Liver (tissue), 9 donors: ENCODE results near the gene PYM1. TPM values are rescaled to one million over a fixed set of nuclear protein-coding genes. Genes with fewer than 3 reads are reported as not detected.

Source experiments
- DNase-seq: peaks from one replicate; pipeline ENCODE4 v3.0.0-alpha.2; 2017; ENCODE audit warnings: low spot score
- H3K27ac ChIP-seq, 2 donors: one replicate each; pipeline ENCODE4 v1.7.0; 2013; ENCODE audit warnings: inconsistent platforms in 2 of 2, low read length in 2 of 2, control low read depth in 1 of 2, low read depth in 1 of 2, mild to moderate bottlenecking in 1 of 2
- H3K27me3 ChIP-seq, 4 donors: one replicate each; pipeline versions ENCODE4 v1.6.1 to v1.7.0; 2013; ENCODE audit warnings: low read length in 3 of 4, inconsistent platforms in 1 of 4, mild to moderate bottlenecking in 1 of 4, moderate library complexity in 1 of 4; ENCODE audit not compliant: control insufficient read depth in 4 of 4, insufficient read depth in 4 of 4
- H3K36me3 ChIP-seq, 4 donors: one replicate each; pipeline versions ENCODE4 v1.6.1 to v1.7.0; 2013; ENCODE audit warnings: low read length in 3 of 4, mild to moderate bottlenecking in 3 of 4, low read depth in 1 of 4, moderate library complexity in 1 of 4; ENCODE audit not compliant: control insufficient read depth in 4 of 4, insufficient read depth in 3 of 4
- H3K4me1 ChIP-seq, 4 donors: one replicate each; pipeline versions ENCODE4 v1.6.1 to v1.7.0; 2013; ENCODE audit warnings: low read length in 3 of 4, mild to moderate bottlenecking in 3 of 4, moderate library complexity in 1 of 4; ENCODE audit not compliant: control insufficient read depth in 4 of 4, insufficient read depth in 4 of 4
- H3K4me3 ChIP-seq, 3 donors: one replicate each; pipeline versions ENCODE4 v1.6.1 to v1.7.0; 2013; ENCODE audit warnings: low read length in 3 of 3, control low read depth in 1 of 3, low read depth in 1 of 3, mild to moderate bottlenecking in 1 of 3
- H3K9ac ChIP-seq, 2 donors: one replicate each; pipeline ENCODE4 v1.7.0; 2013; ENCODE audit warnings: low read length in 2 of 2, mild to moderate bottlenecking in 2 of 2, moderate library complexity in 2 of 2, control low read depth in 1 of 2, low read depth in 1 of 2
- H3K9me3 ChIP-seq, 4 donors: one replicate each; pipeline versions ENCODE4 v1.6.1 to v1.7.0; 2013; ENCODE audit warnings: low read length in 3 of 4; ENCODE audit not compliant: control insufficient read depth in 4 of 4
- ATF3 ChIP-seq: IDR thresholded peaks from 2 replicates; pipeline ENCODE4 v1.6.1; 2016; ENCODE audit warnings: antibody characterized with exemption
- CTCF ChIP-seq: fragments of 150-350 bp; IDR thresholded peaks from 2 replicates; pipeline ENCODE4 v1.5.1; 2017; ENCODE audit warnings: improper control_type of control experiment, low read depth, low read length; ENCODE audit not compliant: missing input control
- EGR1 ChIP-seq, 2 donors: IDR thresholded peaks; 2 replicates each; pipeline ENCODE4 v1.6.1; 2016 to 2018; ENCODE audit warnings: antibody characterized with exemption in 2 of 2, low read depth in 2 of 2
- FOXA1 ChIP-seq: IDR thresholded peaks from 2 replicates; pipeline ENCODE4 v1.6.1; 2016; ENCODE audit warnings: antibody characterized with exemption
- FOXA2 ChIP-seq: IDR thresholded peaks from 2 replicates; pipeline ENCODE4 v1.6.1; 2016; ENCODE audit warnings: antibody characterized with exemption
- GABPA ChIP-seq, 2 donors: IDR thresholded peaks in 1 of 2; conservative IDR thresholded peaks in 1 of 2; 2 replicates each; pipeline ENCODE4 v1.6.1; 2016; ENCODE audit warnings: antibody characterized with exemption in 2 of 2, mild to moderate bottlenecking in 1 of 2, moderate library complexity in 1 of 2
- HNF4A ChIP-seq, 2 donors: conservative IDR thresholded peaks; 2 replicates each; pipeline ENCODE4 v1.6.1; 2016; ENCODE audit warnings: antibody characterized with exemption in 2 of 2, mild to moderate bottlenecking in 2 of 2
- HNF4G ChIP-seq: IDR thresholded peaks from 2 replicates; pipeline ENCODE4 v1.6.1; 2016; ENCODE audit warnings: antibody characterized with exemption
- JUND ChIP-seq, 2 donors: IDR thresholded peaks; 2 replicates each; pipeline ENCODE4 v1.6.1; 2016; ENCODE audit warnings: antibody characterized with exemption in 2 of 2
- MAX ChIP-seq: IDR thresholded peaks from 2 replicates; pipeline ENCODE4 v1.6.1; 2016; ENCODE audit warnings: antibody characterized with exemption
- NR2F2 ChIP-seq: IDR thresholded peaks from 2 replicates; pipeline ENCODE4 v1.6.1; 2016; ENCODE audit warnings: antibody characterized with exemption
- RAD21 ChIP-seq, 2 donors: IDR thresholded peaks; 2 replicates each; pipeline ENCODE4 v1.6.1; 2016; ENCODE audit warnings: antibody characterized with exemption in 2 of 2, mild to moderate bottlenecking in 2 of 2
- REST ChIP-seq: IDR thresholded peaks from 2 replicates; pipeline ENCODE4 v1.6.1; 2016; ENCODE audit warnings: antibody characterized with exemption, mild to moderate bottlenecking
- SP1 ChIP-seq: IDR thresholded peaks from 2 replicates; pipeline ENCODE4 v1.6.1; 2018; ENCODE audit warnings: antibody characterized with exemption, mild to moderate bottlenecking
- TAF1 ChIP-seq: conservative IDR thresholded peaks from 2 replicates; pipeline ENCODE4 v1.6.1; 2016; ENCODE audit warnings: antibody characterized with exemption, mild to moderate bottlenecking
- YY1 ChIP-seq: IDR thresholded peaks from 2 replicates; pipeline ENCODE4 v1.6.1; 2016; ENCODE audit warnings: antibody characterized with exemption, mild to moderate bottlenecking
- WGBS: extraction: QIAGEN DNeasy Blood & Tissue Kit; methylation state at CpG from one replicate; pipeline ENCODE4 v1.1.7; 2013; 5-methylcytosine and 5-hydroxymethylcytosine counted together
- polyA plus RNA-seq, 2 donors: library from polyadenylated mRNA; stranded (reverse) in 1 of 2; unstranded in 1 of 2; fragments of 200-250 nt in 1 of 2; fragments of >200 nt in 1 of 2; fragmentation: Nextera tagmentation in 1 of 2; extraction: Ambion mirVana in 1 of 2; gene quantifications; one replicate each; pipeline versions ENCODE4 v1.2.1 to v1.2.3, GENCODE V29; 2013 to 2015
- total RNA-seq, 2 donors: library from RNA; depleted of rRNA; stranded (reverse); fragments of >200 nt; gene quantifications; one replicate each; pipeline ENCODE4 v1.2.3, GENCODE V29; 2014
- donor health status: healthy.
- donor health status: healthy.
- donor health status: healthy.
- donor health status: healthy.
- donor health status: healthy.

PYM1 gene
- total and polyA plus RNA-seq, 4 donors, result 16.7 to 29.4 (median 21.3) TPM

- WGBS, result 95% methylated on average over 8 of the region's 8 CpGs
- H3K9ac ChIP-seq, result no peak overlapping the region
- no peak for DNase-seq
- H3K4me3 ChIP-seq, result no peak overlapping the region
- H3K9me3 ChIP-seq, result no peaks in the 10 kb centered on the region
- H3K4me1 ChIP-seq, result no peaks in the 10 kb centered on the region
- H3K27me3 ChIP-seq, result no peaks in the 10 kb centered on the region
- no peaks in the 10 kb centered on the region for H3K36me3 ChIP-seq
- no peak for TF ChIP-seq YY1
- no peak for TF ChIP-seq CTCF
- no peak for TF ChIP-seq GABPA (IDR thresholded peaks at IDR 0.05 in 1 of 2, conservative IDR thresholded peaks at IDR 0.05 in 1 of 2)
- no peak for TF ChIP-seq HNF4G
- H3K27ac ChIP-seq, result no peak overlapping the region
These were observed 66.3 kb downstream of the PYM1 start for GRCh38 chr12:55861396-55861795.

- whole genome bisulfite sequencing, result 47% methylated on average over 1 of the region's 1 CpG
- Histone ChIP-seq H3K27me3 (no peaks in the 10 kb centered on the region), H3K27ac (no peak overlapping the region), H3K9ac (no peak overlapping the region), H3K36me3 (no peaks in the 10 kb centered on the region), H3K4me3 (no peak overlapping the region), H3K9me3 (no peaks in the 10 kb centered on the region), H3K4me1 (no peaks in the 10 kb centered on the region)
- DNase-seq, result no peak
- no peak for TF ChIP-seq YY1
- no peak for TF ChIP-seq JUND (IDR thresholded peaks at IDR 0.05)
- no peak for TF ChIP-seq ATF3
- no peak for TF ChIP-seq TAF1
- no peak for TF ChIP-seq FOXA1
- TF ChIP-seq HNF4A (conservative IDR thresholded peaks at IDR 0.05), result no peak
- TF ChIP-seq MAX, result no peak
- no peak for TF ChIP-seq GABPA (IDR thresholded peaks at IDR 0.05 in 1 of 2, conservative IDR thresholded peaks at IDR 0.05 in 1 of 2)
- no peak for TF ChIP-seq NR2F2
- no peak for TF ChIP-seq REST
- no peak for TF ChIP-seq RAD21 (IDR thresholded peaks at IDR 0.05)
- TF ChIP-seq EGR1 (IDR thresholded peaks at IDR 0.05; ENCODE audit: low read depth in 2 of 2), result no peak
- TF ChIP-seq SP1, result no peak
- no peak for TF ChIP-seq HNF4G
- TF ChIP-seq FOXA2, result no peak
These were observed 75.0 kb downstream of the PYM1 start for GRCh38 chr12:55852740-55853139.

Other genes with a start within 250 kb of the PYM1 start
- gene ITGA7, start 220.0 kb downstream of the PYM1 start, total RNA-seq, result 1 to 10 TPM in 1 of 2 donors, under 1 TPM in 1; 0.98 to 3.8 TPM
- gene ITGA7, start 220.0 kb downstream of the PYM1 start, polyA plus RNA-seq, result 1 to 10 TPM; 2.8 to 4.9 TPM
- gene BLOC1S1, start 211.8 kb downstream of the PYM1 start, total RNA-seq, result 10 to 100 TPM; 43.7 to 79.6 TPM
- gene BLOC1S1, start 211.8 kb downstream of the PYM1 start, polyA plus RNA-seq, result 100 to 1,000 TPM; 150 TPM
- 10 to 100 TPM in 1 of 2 donors, 1 to 10 TPM in 1; 9.2 to 21.8 TPM for gene RDH5, start 207.5 kb downstream of the PYM1 start, total RNA-seq
- gene RDH5, start 207.5 kb downstream of the PYM1 start, polyA plus RNA-seq, result 10 to 100 TPM; 36.6 to 61.7 TPM
- 100 to 1,000 TPM; 185 to 373 TPM for gene CD63, start 198.9 kb downstream of the PYM1 start, total RNA-seq
- gene CD63, start 198.9 kb downstream of the PYM1 start, polyA plus RNA-seq, result 100 to 1,000 TPM; 328 to 348 TPM
- 1 to 10 TPM in 1 of 2 donors, under 1 TPM in 1; 0.84 to 5.0 TPM for gene GDF11, start 184.8 kb downstream of the PYM1 start, total RNA-seq
- under 1 TPM; 0.40 to 0.55 TPM for gene GDF11, start 184.8 kb downstream of the PYM1 start, polyA plus RNA-seq
- 10 to 100 TPM; 19.1 to 29.5 TPM for gene SARNP, start 110.2 kb downstream of the PYM1 start, total RNA-seq
- gene SARNP, start 110.2 kb downstream of the PYM1 start, polyA plus RNA-seq, result 10 to 100 TPM; 21.7 to 34.2 TPM
- gene ORMDL2, start 109.9 kb downstream of the PYM1 start, total RNA-seq, result 10 to 100 TPM; 12.8 to 13.1 TPM
- 10 to 100 TPM; 35.7 to 54.2 TPM for gene ORMDL2, start 109.9 kb downstream of the PYM1 start, polyA plus RNA-seq
- 10 to 100 TPM; 15.4 to 22.0 TPM for gene DNAJC14, start 98.3 kb downstream of the PYM1 start, total RNA-seq
- 10 to 100 TPM in 1 of 2 donors, 1 to 10 TPM in 1; 4.8 to 11.9 TPM for gene DNAJC14, start 98.3 kb downstream of the PYM1 start, polyA plus RNA-seq
- 1 to 10 TPM; 1.1 TPM for gene MMP19, start 85.0 kb downstream of the PYM1 start, total RNA-seq
- gene MMP19, start 85.0 kb downstream of the PYM1 start, polyA plus RNA-seq, result 1 to 10 TPM; 1.6 to 2.4 TPM
- gene DGKA, start 3.3 kb upstream of the PYM1 start, total RNA-seq, result 10 to 100 TPM in 1 of 2 donors, 1 to 10 TPM in 1; 6.9 to 10.5 TPM
- gene DGKA, start 3.3 kb upstream of the PYM1 start, polyA plus RNA-seq, result 1 to 10 TPM; 2.1 to 3.3 TPM
- 1 to 10 TPM; 1.1 to 4.5 TPM for gene PMEL, start 38.1 kb upstream of the PYM1 start, total RNA-seq
- 1 to 10 TPM; 2.1 to 2.7 TPM for gene PMEL, start 38.1 kb upstream of the PYM1 start, polyA plus RNA-seq
- 10 to 100 TPM in 1 of 2 donors, 1 to 10 TPM in 1; 8.6 to 22.6 TPM for gene CDK2, start 38.9 kb upstream of the PYM1 start, total RNA-seq
- 1 to 10 TPM; 5.1 to 7.3 TPM for gene CDK2, start 38.9 kb upstream of the PYM1 start, polyA plus RNA-seq
- gene RAB5B, start 46.2 kb upstream of the PYM1 start, total RNA-seq, result 10 to 100 TPM; 40.7 to 44.0 TPM
- 10 to 100 TPM; 20.7 to 36.0 TPM for gene RAB5B, start 46.2 kb upstream of the PYM1 start, polyA plus RNA-seq
- gene SUOX, start 69.4 kb upstream of the PYM1 start, total RNA-seq, result 10 to 100 TPM; 17.3 to 39.3 TPM
- 10 to 100 TPM; 33.0 to 33.1 TPM for gene SUOX, start 69.4 kb upstream of the PYM1 start, polyA plus RNA-seq
- gene IKZF4, start 93.1 kb upstream of the PYM1 start, total RNA-seq, result 1 to 10 TPM in 1 of 2 donors, under 1 TPM in 1; 0.47 to 1.9 TPM
- under 1 TPM; 0.69 to 0.80 TPM for gene IKZF4, start 93.1 kb upstream of the PYM1 start, polyA plus RNA-seq
- 100 to 1,000 TPM in 1 of 2 donors, 10 to 100 TPM in 1; 62.2 to 187 TPM for gene RPS26, start 114.0 kb upstream of the PYM1 start, total RNA-seq
- 100 to 1,000 TPM; 250 to 402 TPM for gene RPS26, start 114.0 kb upstream of the PYM1 start, polyA plus RNA-seq
- gene ERBB3, start 152.3 kb upstream of the PYM1 start, total RNA-seq, result 100 to 1,000 TPM in 1 of 2 donors, 10 to 100 TPM in 1; 69.0 to 141 TPM
- gene ERBB3, start 152.3 kb upstream of the PYM1 start, polyA plus RNA-seq, result 10 to 100 TPM; 32.4 to 34.2 TPM
- gene PA2G4, start 176.7 kb upstream of the PYM1 start, total RNA-seq, result 100 to 1,000 TPM in 1 of 2 donors, 10 to 100 TPM in 1; 74.3 to 148 TPM
- 10 to 100 TPM; 56.8 to 62.9 TPM for gene PA2G4, start 176.7 kb upstream of the PYM1 start, polyA plus RNA-seq
- gene RPL41, start 188.7 kb upstream of the PYM1 start, total RNA-seq, result 1,000 to 10,000 TPM in 1 of 2 donors, 100 to 1,000 TPM in 1; 979 to 1,323 TPM
- 1,000 to 10,000 TPM; 1,640 to 2,155 TPM for gene RPL41, start 188.7 kb upstream of the PYM1 start, polyA plus RNA-seq
- 1 to 10 TPM; 2.0 to 5.2 TPM for gene ZC3H10, start 190.4 kb upstream of the PYM1 start, total RNA-seq
- 1 to 10 TPM; 1.3 to 1.8 TPM for gene ZC3H10, start 190.4 kb upstream of the PYM1 start, polyA plus RNA-seq
- 10 to 100 TPM; 59.5 to 93.5 TPM for gene ESYT1, start 200.4 kb upstream of the PYM1 start, total RNA-seq
- gene ESYT1, start 200.4 kb upstream of the PYM1 start, polyA plus RNA-seq, result 10 to 100 TPM; 41.0 to 58.1 TPM
- 10 to 100 TPM in 1 of 2 donors, 1 to 10 TPM in 1; 3.7 to 14.2 TPM for gene MYL6B, start 224.7 kb upstream of the PYM1 start, total RNA-seq
- 10 to 100 TPM; 11.2 to 13.9 TPM for gene MYL6B, start 224.7 kb upstream of the PYM1 start, polyA plus RNA-seq
- 100 to 1,000 TPM; 298 to 482 TPM for gene MYL6, start 230.5 kb upstream of the PYM1 start, total RNA-seq
- gene MYL6, start 230.5 kb upstream of the PYM1 start, polyA plus RNA-seq, result 100 to 1,000 TPM; 766 to 975 TPM